Measurements from ENCODE around the gene SLC1A6. TPM values are rescaled to one million over a fixed set of nuclear protein-coding genes. Genes with fewer than 3 reads are reported as not detected.

Gene SLC1A6
- polyA plus RNA-seq, 1 of the 3 experiments (the other 2 are of a cell fraction), result not detected

GRCh38 chr19:15010501-15011300 is 31.0 kb upstream of the SLC1A6 start:
- H3K4me1 ChIP-seq (ENCODE audit: control insufficient read depth in 1 of 2, insufficient read depth in 2 of 2, low read depth in 1 of 2, low read length in 1 of 2), result no peaks in the 10 kb centered on the region
- H4K20me1 ChIP-seq (ENCODE audit: insufficient read depth), result no peaks in the 10 kb centered on the region
- no peak overlapping the region for H3K4me3 ChIP-seq (ENCODE audit: low read depth in 2 of 2, low read length in 1 of 2)
- no peak for DNase-seq
- H3F3A ChIP-seq (replicated peaks; ENCODE audit: insufficient read depth), result no peaks in the 10 kb centered on the region
- ChIA-PET POLR2A (no interaction called here), CTCF (no interaction called here)
- no peaks in the 10 kb centered on the region for H3K79me2 ChIP-seq (ENCODE audit: insufficient read depth)
- H3K27me3 ChIP-seq (ENCODE audit: insufficient read depth), result no peaks in the 10 kb centered on the region; the same call in none of the 2 replicates
- no peak overlapping the region for H3K9ac ChIP-seq
- WGBS (ENCODE audit: low lambda C conversion rate), result 10% methylated on average over 27 of the region's 73 CpGs
- H3K9me3 ChIP-seq, result no peaks in the 10 kb centered on the region
- no peaks in the 10 kb centered on the region for H3K36me3 ChIP-seq (replicated peaks in 1 of 2; ENCODE audit: control insufficient read depth in 1 of 2, insufficient read depth in 2 of 2, low read length in 1 of 2)
- TF ChIP-seq USF2 (IDR thresholded peaks at IDR 0.05; ENCODE audit: borderline replicate concordance, low read depth, low read length), result no peak
- no peak overlapping the region for H3K4me2 ChIP-seq
- H2AFZ ChIP-seq (ENCODE audit: low read depth), result no peak overlapping the region
- no peaks in the 10 kb centered on the region for H3K9me2 ChIP-seq
- no peak overlapping the region for H3K27ac ChIP-seq (ENCODE audit: low read depth in 2 of 2, low read length in 1 of 2)

GRCh38 chr19:15008308-15008707 is 28.6 kb upstream of the SLC1A6 start:
- ChIA-PET CTCF (no interaction called here), POLR2A (no interaction called here)
- no peak overlapping the region for H3K4me2 ChIP-seq
- H3K79me2 ChIP-seq (ENCODE audit: insufficient read depth), result no peaks in the 10 kb centered on the region
- no peak overlapping the region for H3K27ac ChIP-seq (ENCODE audit: low read depth in 2 of 2, low read length in 1 of 2)
- no peak overlapping the region for H2AFZ ChIP-seq (ENCODE audit: low read depth)
- no peaks in the 10 kb centered on the region for H4K20me1 ChIP-seq (ENCODE audit: insufficient read depth)
- no peak for DNase-seq
- no peak for TF ChIP-seq NRF1 (IDR thresholded peaks at IDR 0.05; ENCODE audit: low read depth, low read length)
- no peak for TF ChIP-seq EP300 (IDR thresholded peaks at IDR 0.05; ENCODE audit: borderline replicate concordance in 1 of 2, low read depth in 1 of 2, low read length in 1 of 2)
- TF ChIP-seq, protein P1, sequence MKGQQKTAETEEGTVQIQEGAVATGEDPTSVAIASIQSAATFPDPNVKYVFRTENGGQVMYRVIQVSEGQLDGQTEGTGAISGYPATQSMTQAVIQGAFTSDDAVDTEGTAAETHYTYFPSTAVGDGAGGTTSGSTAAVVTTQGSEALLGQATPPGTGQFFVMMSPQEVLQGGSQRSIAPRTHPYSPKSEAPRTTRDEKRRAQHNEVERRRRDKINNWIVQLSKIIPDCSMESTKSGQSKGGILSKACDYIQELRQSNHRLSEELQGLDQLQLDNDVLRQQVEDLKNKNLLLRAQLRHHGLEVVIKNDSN (IDR thresholded peaks at IDR 0.05; ENCODE audit: borderline replicate concordance, low read depth), result no peak
- no peak for TF ChIP-seq USF2 (IDR thresholded peaks at IDR 0.05; ENCODE audit: borderline replicate concordance, low read depth, low read length)
- TF ChIP-seq TCF12 (IDR thresholded peaks at IDR 0.05), result no peak
- no peak for TF ChIP-seq FOXM1 (IDR thresholded peaks at IDR 0.05; ENCODE audit: low read depth)
- TF ChIP-seq FOXJ3 (CRISPR knock-in tag; IDR thresholded peaks at IDR 0.05), result no peak
- TF ChIP-seq, protein P2, sequence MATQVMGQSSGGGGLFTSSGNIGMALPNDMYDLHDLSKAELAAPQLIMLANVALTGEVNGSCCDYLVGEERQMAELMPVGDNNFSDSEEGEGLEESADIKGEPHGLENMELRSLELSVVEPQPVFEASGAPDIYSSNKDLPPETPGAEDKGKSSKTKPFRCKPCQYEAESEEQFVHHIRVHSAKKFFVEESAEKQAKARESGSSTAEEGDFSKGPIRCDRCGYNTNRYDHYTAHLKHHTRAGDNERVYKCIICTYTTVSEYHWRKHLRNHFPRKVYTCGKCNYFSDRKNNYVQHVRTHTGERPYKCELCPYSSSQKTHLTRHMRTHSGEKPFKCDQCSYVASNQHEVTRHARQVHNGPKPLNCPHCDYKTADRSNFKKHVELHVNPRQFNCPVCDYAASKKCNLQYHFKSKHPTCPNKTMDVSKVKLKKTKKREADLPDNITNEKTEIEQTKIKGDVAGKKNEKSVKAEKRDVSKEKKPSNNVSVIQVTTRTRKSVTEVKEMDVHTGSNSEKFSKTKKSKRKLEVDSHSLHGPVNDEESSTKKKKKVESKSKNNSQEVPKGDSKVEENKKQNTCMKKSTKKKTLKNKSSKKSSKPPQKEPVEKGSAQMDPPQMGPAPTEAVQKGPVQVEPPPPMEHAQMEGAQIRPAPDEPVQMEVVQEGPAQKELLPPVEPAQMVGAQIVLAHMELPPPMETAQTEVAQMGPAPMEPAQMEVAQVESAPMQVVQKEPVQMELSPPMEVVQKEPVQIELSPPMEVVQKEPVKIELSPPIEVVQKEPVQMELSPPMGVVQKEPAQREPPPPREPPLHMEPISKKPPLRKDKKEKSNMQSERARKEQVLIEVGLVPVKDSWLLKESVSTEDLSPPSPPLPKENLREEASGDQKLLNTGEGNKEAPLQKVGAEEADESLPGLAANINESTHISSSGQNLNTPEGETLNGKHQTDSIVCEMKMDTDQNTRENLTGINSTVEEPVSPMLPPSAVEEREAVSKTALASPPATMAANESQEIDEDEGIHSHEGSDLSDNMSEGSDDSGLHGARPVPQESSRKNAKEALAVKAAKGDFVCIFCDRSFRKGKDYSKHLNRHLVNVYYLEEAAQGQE (IDR thresholded peaks at IDR 0.05; ENCODE audit: low read depth, low read length), result no peak
- no peak for TF ChIP-seq TAF1 (IDR thresholded peaks at IDR 0.05; ENCODE audit: borderline replicate concordance, low read depth, low read length)
- H3K36me3 ChIP-seq (replicated peaks in 1 of 2; ENCODE audit: control insufficient read depth in 1 of 2, insufficient read depth in 2 of 2, low read length in 1 of 2), result no peaks in the 10 kb centered on the region
- no peaks in the 10 kb centered on the region for H3K9me2 ChIP-seq
- no peaks in the 10 kb centered on the region for H3K9me3 ChIP-seq
- H3K4me1 ChIP-seq (ENCODE audit: control insufficient read depth in 1 of 2, insufficient read depth in 2 of 2, low read depth in 1 of 2, low read length in 1 of 2), result no peaks in the 10 kb centered on the region
- H3K4me3 ChIP-seq (ENCODE audit: low read depth in 2 of 2, low read length in 1 of 2), result no peak overlapping the region
- no peak overlapping the region for H3K9ac ChIP-seq
- H3K27me3 ChIP-seq (ENCODE audit: insufficient read depth), result no peaks in the 10 kb centered on the region; the same call in none of the 2 replicates
- H3F3A ChIP-seq (replicated peaks; ENCODE audit: insufficient read depth), result no peaks in the 10 kb centered on the region

Measured in SK-N-SH (cell line).